NOMO-1 (cell line): ENCODE results near the gene CCDC83.
"Not testable (repeated sequence)": the region's sequence is repeated elsewhere in the genome, so short reads cannot be mapped to it uniquely, and the experiment has no call there.

ENCODE experiments used
- DNase-seq, 2 experiments: peaks; one replicate each; lab custom pipeline; 2025; ENCODE audit not compliant: unreplicated experiment in 2 of 2; lab: John Stamatoyannopoulos, UW

Gene CCDC83

GRCh38 chr11:85939099-85940015, 84.2 kb downstream of the CCDC83 start:
- DNase-seq = no peak

GRCh38 chr11:85941380-85941973, 86.3 kb downstream of the CCDC83 start:
- peak; percentile 37 to 60 for DNase-seq

- DNase-seq = no peak
These were observed 90.1 kb downstream of the CCDC83 start for GRCh38 chr11:85945296-85945695.

DNA sequence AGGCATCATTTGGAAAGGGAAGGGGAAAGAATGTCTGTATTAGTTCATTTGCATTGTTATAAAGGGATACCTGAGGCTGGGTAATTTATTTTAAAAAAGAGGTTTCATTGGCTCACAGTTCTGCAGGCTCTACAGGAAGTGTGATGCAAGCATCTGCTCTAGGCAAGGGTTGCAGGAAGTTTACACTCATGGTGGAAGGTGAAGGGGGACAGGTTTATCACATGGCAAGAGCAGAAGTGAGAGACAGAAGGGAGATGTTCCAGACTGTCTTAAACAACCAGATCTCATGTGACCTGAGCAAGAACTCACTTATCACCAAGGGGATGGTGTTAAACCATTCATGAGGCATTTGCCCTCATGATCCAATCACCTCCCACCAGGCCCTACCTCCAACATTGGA, 90.6 kb downstream of the CCDC83 start:
- DNase-seq = peak in 1 of 2 experiments; percentile 25

DNA sequence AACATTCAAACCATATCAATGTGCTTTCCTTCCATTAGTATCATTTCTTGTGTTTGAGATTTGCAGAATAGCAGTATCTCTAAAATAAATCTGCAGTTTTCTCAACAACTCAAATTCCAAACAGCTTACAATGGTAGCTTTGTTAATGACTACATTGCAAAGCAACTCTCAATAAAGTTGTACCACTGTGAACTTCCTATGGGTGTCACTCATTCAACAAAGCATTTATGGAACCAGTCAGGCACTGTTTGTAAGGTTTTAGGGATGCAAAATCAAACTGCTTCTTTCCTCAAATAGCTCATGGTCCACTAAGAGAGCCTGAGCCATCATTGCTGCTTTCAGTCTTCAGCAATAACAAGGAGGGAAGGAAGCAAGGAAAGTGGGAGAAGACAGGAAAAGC, 91.0 kb downstream of the CCDC83 start:
- DNase-seq = no peak

DNA sequence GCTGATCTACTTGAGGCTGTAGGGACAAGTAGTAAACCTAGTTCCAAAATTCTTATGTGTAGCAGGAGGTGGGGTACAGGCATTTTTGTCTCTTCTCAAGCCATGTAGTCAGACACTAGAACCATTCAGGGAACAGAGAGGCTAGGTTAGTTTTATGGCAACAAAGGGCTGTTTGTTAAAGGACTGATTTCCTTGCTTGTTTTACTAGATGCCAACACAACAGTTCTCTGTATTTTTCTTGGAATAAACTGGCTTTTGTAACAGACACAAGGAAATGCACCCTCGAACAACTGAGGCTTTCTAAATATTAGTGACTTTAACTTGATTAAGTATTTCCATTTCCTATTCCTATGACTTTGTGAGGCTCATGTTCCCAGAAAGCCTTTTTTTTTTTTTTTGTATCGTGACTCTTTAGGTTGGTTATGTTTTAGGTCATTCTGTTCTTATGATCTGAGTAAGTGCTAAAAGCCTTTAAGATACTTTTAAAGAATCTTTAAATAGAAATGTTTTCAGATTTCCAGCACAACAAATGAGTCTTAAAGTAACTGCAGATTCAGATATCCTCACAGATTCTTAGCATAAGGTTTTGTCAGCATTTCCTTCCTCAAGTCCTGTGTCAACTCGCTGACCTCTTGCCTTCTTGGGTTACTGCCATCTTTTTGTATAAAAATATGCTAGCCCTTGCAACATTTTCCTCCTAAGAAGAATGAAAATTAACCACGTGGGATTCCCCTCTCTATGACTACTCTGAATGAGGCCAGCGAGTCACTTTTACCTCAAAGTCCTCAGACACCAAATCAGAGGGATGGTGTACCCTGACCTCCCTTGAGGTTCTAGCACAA, 92.5 kb downstream of the CCDC83 start:
- DNase-seq = peak; percentile 21 to 78

- DNase-seq = no peak
These were observed 93.7 kb downstream of the CCDC83 start for GRCh38 chr11:85948884-85949283.

- DNase-seq = no peak
These were observed 94.6 kb downstream of the CCDC83 start for GRCh38 chr11:85949798-85950197.

DNA sequence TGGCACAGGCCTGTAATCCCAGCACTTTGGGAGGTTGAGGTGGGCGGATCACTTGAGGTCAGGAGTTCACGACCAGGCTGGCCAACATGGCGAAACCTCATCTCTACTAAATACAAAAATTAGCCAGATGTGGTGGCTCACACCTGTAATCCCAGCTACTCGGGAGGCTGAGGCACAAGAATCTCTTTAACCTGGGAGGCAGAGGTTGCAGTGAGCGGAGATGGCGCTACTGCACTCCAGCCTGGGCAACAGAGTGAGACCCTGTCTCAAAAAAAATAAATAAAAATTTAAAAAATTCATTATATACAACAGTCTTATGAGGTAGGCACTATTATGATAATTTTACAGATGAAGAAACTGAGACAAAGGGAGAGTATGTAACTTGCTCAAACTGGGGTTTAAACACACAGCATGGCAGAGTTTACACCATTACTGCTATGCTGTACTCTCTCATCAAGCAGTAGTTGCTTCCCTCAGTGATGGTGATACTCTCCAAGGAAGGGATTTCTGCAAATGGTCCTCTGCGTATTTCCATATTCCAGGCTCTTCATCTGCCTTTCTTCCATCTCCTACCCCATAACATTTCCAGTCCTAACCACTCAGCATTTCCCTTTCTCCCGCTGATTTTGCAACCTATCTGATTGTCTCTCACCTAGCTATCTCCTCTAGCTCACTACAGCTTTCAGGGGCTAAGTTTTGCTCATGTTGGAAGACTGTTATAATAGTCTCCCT, 95.3 kb downstream of the CCDC83 start:
- no peak for DNase-seq

GRCh38 chr11:85951049-85951405, 95.8 kb downstream of the CCDC83 start:
- DNase-seq = no peak

DNA sequence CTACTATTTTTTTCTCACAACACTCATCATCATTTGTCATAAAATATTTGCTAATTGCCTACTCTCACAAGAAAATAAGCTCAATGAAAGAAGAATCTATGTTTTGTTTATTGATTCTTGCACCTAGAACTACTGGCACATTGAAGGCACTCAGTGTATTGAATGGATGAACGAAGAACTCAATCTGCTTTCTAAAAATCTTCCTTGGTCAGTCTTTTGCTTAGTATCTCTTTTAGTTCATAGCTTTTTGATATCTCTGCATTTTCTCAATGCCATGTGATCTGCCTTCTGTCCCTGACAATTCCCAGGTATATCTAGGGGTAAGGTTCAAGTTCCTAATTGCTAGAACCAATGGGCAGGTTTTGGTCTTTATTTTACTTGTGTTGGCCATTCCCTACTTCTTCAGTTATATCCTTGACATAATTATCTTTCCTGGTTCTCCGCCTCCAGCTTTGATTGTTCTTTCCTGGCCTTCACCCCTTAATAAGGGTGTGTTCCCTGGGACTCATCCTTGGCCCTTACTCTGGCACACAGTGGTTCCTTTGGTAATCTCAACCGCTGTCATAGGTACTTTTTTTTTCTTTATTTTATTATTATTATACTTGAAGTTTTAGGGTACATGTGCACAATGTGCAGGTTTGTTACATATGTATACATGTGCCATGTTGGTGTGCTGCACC, 96.4 kb downstream of the CCDC83 start:
- no peak for DNase-seq

DNA sequence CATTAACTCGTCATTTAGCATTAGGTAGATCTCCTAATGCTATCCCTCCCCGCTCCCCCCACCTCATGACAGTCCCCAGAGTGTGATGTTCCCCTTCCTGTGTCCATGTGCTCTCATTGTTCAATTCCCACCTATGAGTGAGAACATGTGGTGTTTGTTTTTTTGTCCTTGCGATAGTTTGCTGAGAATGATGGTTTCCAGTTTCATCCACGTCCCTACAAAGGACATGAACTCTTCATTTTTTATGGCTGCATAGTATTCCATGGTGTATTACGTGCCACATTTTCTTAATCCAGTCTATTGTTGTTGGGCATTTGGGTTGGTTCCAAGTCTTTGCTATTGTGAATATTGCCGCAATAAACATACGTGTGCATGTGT, 96.9 kb downstream of the CCDC83 start:
- DNase-seq = not testable (repeated sequence)

DNA sequence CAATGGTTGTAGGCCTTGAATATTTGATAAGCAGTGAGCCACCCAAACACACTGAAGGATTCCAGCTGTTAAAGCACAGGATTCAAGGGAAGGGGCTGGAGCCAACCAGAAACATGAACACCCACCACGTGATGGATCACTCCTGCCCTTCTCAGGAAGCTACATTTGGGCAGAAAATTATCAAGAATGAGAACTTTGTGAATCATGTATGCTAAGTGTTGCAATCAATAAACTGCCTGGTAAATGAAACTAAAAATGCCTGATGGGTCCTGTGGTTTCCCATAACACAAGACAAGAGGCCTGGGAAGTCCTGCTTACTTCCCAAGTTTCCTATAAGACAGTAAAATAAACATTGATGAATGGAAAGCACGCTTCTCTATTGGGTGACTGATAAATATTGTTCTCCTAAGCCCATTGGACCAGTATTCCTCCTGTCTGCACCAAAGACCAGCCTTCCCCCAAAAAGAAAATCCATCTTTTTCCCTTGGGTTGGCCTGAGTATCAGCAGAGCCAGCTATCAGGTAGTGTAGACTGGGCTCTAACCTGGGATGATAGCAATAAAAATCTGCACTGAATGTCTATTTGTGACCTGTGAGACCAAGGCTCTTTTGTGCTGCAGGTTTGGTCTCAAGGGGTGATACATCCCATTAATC, 98.4 kb downstream of the CCDC83 start:
- no peak for DNase-seq

GRCh38 chr11:85955531-85955930, 100.3 kb downstream of the CCDC83 start:
- DNase-seq = no peak

DNA sequence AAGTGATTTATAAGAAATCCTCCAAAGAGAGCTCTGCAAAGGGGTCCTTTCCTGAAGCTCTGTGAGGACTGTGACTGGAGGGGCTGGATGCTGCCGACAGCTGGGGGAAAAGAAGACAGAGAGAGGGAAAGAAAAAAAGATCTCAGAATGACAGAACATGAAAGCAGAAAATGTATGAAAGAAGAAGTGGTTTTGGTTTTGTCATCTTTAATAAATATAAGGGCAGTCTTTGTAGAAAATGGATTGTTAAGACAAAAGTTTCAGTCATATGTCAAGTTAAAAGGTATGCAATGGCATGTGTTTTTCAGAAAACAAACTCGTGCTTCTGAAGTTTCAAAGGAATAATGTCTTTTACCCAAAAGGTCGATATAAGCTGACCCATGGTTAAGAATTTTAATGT, 105.5 kb downstream of the CCDC83 start:
- no peak for DNase-seq

- DNase-seq = no peak
These were observed 105.9 kb downstream of the CCDC83 start for GRCh38 chr11:85961130-85961529.

- no peak for DNase-seq
These were observed 106.8 kb downstream of the CCDC83 start for GRCh38 chr11:85961930-85962363.

- no peak for DNase-seq
These were observed 110.0 kb downstream of the CCDC83 start for GRCh38 chr11:85965202-85965601.

DNA sequence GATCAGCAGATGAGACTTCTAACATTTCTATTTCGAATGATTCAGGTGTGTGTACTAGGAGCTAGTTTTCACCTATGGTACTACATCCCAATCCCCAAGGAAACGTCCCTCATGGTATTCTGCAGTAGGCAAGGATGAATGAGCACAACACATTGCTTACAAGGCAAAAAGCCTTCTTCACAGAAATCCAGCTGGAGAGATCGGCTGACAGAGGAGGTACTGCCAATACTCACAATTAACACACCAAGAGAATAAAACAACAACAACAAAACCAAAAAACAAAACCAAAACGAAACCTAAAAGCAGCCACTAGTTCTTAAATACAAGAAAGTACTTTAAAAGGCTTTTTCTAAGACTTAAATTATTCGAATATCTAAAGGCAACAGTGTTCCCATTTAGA, 112.3 kb downstream of the CCDC83 start:
- DNase-seq = no peak
